Measurements from ENCODE around the gene ZNF691.
A peak's percentile ranks its signal among the peaks of the same experiment; 100 is the strongest.
"Not testable (repeated sequence)": the region's sequence is repeated elsewhere in the genome, so short reads cannot be mapped to it uniquely, and the experiment has no call there.

ZNF691 gene

GRCh38 chr1:42846257-42847110 lies at the start of gene ZNF691:
Gene ZNF691 (plus strand): TSS chr1:42846613. CDS start chr1:42849659, 3,046 bp downstream.
- peak; percentile 74 to 77 for DNase-seq (ENCODE audit: low read depth in 2 of 2)

GRCh38 chr1:42797414-42797813 lies 49.0 kb upstream of the ZNF691 start:
- no peak for DNase-seq (ENCODE audit: low read depth in 2 of 2)

GRCh38 chr1:42797979-42798378 lies 48.4 kb upstream of the ZNF691 start:
- DNase-seq (ENCODE audit: low read depth in 2 of 2), result no peak

- no peak for DNase-seq (ENCODE audit: low read depth in 2 of 2)
These were observed 44.5 kb upstream of the ZNF691 start for GRCh38 chr1:42801832-42802473.

- no peak for DNase-seq (ENCODE audit: low read depth in 2 of 2)
These were observed 40.2 kb upstream of the ZNF691 start for GRCh38 chr1:42806171-42806570.

- no peak for DNase-seq (ENCODE audit: low read depth in 2 of 2)
These were observed 39.8 kb upstream of the ZNF691 start for GRCh38 chr1:42806593-42806992.

- no peak for DNase-seq (ENCODE audit: low read depth in 2 of 2)
These were observed 39.3 kb upstream of the ZNF691 start for GRCh38 chr1:42807056-42807668.

- DNase-seq (ENCODE audit: low read depth in 2 of 2), result not testable (repeated sequence)
These were observed 31.6 kb upstream of the ZNF691 start for GRCh38 chr1:42814815-42815214.

GRCh38 chr1:42815941-42816584 lies 30.4 kb upstream of the ZNF691 start:
- DNase-seq (ENCODE audit: low read depth in 2 of 2), result no peak

GRCh38 chr1:42816585-42817439 lies 29.6 kb upstream of the ZNF691 start, which contains the start of the genes ERMAP and SVBP:
Gene ERMAP (plus strand): TSS chr1:42817122. CDS start chr1:42830449, 13,327 bp downstream.
Gene SVBP (minus strand): TSS chr1:42817397. CDS start chr1:42816544, 853 bp downstream.
- DNase-seq (ENCODE audit: low read depth in 2 of 2), result peak; percentile 94 to 95

- no peak for DNase-seq (ENCODE audit: low read depth in 2 of 2)
These were observed 29.0 kb upstream of the ZNF691 start for GRCh38 chr1:42817440-42817767.

- no peak for DNase-seq (ENCODE audit: low read depth in 2 of 2)
These were observed 28.4 kb upstream of the ZNF691 start for GRCh38 chr1:42817976-42818375.

GRCh38 chr1:42820813-42821212 lies 25.6 kb upstream of the ZNF691 start:
- no peak for DNase-seq (ENCODE audit: low read depth in 2 of 2)

- no peak for DNase-seq (ENCODE audit: low read depth in 2 of 2)
These were observed 24.7 kb upstream of the ZNF691 start for GRCh38 chr1:42821690-42822089.

- no peak for DNase-seq (ENCODE audit: low read depth in 2 of 2)
These were observed 23.5 kb upstream of the ZNF691 start for GRCh38 chr1:42822800-42823392.

GRCh38 chr1:42824481-42825035 lies 21.9 kb upstream of the ZNF691 start:
- DNase-seq (ENCODE audit: low read depth in 2 of 2), result no peak

- no peak for DNase-seq (ENCODE audit: low read depth in 2 of 2)
These were observed 21.2 kb upstream of the ZNF691 start for GRCh38 chr1:42825036-42825851.

GRCh38 chr1:42830631-42831030 lies 15.8 kb upstream of the ZNF691 start:
- DNase-seq (ENCODE audit: low read depth in 2 of 2), result no peak

GRCh38 chr1:42831273-42831672 lies 15.1 kb upstream of the ZNF691 start:
- no peak for DNase-seq (ENCODE audit: low read depth in 2 of 2)

Data from activated CD4-positive, alpha-beta T cell treated with anti-CD3 and anti-CD28 coated beads for 24 hours (primary cell).